Epithelial cell of esophagus (primary cell): ENCODE data around the gene ANXA11.
"Not testable (repeated sequence)": the region's sequence is repeated elsewhere in the genome, so short reads cannot be mapped to it uniquely, and the experiment has no call there.

Source experiments
- DNase-seq: peaks from one replicate; pipeline ENCODE4 v3.0.0; 2010; ENCODE audit warnings: low read depth
- H3K4me3 ChIP-seq: 2 replicates; pipeline ENCODE4 v1.5.1; 2011; ENCODE audit warnings: mild to moderate bottlenecking, low read length, control low read depth
- TF ChIP-seq, protein P1 (sequence below): IDR thresholded peaks from 2 replicates; pipeline ENCODE4 v1.5.1; 2011; ENCODE audit warnings: low read depth, mild to moderate bottlenecking, low read length, control low read depth, inconsistent platforms; ENCODE audit not compliant: insufficient read depth; ENCODE audit errors: missing control alignments

The ANXA11 gene

DNA sequence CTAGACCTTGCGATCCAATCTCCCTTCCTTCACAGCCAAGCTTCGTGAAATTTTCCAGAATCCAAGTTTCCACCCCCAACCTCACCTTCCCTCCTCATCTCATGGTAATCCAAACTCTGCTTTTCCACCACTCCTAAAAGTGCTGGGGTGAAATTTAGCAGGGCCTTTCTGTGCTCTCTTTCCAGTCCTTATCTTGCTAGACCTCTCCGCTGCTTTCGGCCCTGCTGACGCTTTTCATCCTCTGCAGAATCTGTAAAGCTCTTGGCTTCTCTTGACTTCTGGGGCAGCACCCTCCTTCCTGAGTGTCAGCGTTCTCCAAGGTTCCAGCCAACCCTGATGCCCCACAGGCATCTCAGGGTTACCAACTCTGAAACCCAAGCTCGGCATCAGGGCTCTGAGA is 65.1 kb downstream of the ANXA11 start:
- no peak overlapping the region for H3K4me3 ChIP-seq
- TF ChIP-seq, protein P1, sequence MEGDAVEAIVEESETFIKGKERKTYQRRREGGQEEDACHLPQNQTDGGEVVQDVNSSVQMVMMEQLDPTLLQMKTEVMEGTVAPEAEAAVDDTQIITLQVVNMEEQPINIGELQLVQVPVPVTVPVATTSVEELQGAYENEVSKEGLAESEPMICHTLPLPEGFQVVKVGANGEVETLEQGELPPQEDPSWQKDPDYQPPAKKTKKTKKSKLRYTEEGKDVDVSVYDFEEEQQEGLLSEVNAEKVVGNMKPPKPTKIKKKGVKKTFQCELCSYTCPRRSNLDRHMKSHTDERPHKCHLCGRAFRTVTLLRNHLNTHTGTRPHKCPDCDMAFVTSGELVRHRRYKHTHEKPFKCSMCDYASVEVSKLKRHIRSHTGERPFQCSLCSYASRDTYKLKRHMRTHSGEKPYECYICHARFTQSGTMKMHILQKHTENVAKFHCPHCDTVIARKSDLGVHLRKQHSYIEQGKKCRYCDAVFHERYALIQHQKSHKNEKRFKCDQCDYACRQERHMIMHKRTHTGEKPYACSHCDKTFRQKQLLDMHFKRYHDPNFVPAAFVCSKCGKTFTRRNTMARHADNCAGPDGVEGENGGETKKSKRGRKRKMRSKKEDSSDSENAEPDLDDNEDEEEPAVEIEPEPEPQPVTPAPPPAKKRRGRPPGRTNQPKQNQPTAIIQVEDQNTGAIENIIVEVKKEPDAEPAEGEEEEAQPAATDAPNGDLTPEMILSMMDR: no peak
- no peak for DNase-seq

DNA sequence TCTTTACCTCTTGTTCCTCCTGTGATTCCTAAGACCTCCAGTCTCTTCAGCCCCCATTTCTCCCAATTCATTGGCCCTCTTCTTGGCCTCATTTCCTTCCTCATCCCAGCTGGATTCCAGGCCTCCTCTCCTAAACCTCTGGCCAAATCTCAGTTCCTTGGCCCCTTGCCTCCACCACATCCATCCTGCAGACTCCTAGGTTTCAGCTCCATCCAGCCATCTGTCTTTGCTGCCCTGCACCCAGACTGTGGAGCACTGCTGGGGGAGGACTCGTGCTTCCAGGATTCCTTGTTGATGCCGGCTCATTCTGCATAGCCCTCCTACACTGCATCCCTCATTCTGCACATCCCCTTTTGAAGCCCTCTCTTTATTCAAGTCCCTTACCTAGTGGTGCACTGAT is 66.1 kb downstream of the ANXA11 start:
- no peak for DNase-seq
- TF ChIP-seq, protein P1: no peak

DNA sequence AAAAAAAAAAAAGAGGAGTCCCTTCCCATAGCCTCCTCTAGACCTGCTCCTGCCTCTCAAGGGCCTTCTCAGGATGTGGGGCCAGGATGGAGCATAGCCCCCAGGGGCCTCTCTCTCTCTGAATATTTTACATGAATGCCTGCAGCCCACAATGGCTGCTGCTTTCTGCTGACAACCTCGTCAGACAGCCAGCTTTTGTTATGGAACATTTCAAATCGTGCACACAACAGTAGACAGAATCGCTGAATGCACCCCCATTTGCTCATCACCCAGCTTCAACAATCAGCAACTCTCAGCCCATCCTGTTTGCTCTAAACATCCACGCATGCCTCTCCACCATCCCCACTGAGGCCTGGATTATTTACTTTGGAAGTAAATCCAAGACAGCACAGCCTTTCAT is 67.4 kb downstream of the ANXA11 start:
- no peak overlapping the region for H3K4me3 ChIP-seq
- TF ChIP-seq, protein P1: no peak
- no peak for DNase-seq

More for the DNA sequence above, 66.1 kb downstream of the ANXA11 start:
- H3K4me3 ChIP-seq: no peak overlapping the region

DNA sequence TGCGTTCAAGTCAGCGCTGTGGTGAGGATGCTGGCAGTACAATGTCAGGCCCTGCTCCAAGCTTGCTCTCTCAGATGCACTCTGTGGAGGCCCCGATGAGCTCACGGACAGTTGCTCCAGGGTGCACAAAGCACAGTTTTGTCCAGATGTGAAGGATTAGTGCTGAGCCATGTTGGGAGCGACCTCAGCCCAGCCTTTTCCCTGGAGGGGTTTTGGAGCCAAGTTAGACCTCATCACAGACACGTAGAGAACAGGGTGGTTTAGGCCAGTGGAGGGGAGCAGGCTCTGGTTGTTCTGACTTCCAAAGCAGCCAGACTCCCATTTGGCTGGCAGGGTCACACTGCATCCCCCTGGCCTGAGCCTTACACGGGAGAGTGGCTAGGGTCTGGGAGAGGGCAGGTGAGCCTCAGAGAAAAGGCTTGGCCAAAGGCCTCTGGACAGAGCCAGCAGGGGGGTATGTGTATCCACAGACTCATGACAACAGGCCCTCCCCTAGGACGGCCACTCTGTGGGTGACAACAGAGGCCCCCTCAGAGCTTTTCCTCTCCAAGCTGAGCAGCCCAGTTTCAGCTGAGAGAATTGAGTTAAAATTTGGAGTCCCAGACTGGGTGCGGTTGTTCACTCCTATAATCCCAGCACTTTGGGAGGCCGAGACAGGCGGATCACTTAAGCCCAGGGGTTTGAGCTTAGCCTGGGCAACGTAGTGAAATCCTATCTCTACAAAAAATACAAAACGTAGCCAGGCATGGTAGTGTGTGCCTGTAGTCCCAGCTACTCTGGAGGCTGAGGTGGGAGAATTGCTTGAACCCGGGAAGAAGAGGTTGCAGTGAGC is 68.1 kb downstream of the ANXA11 start:
- TF ChIP-seq, protein P1: no peak
- H3K4me3 ChIP-seq: no peak overlapping the region
- DNase-seq: no peak

DNA sequence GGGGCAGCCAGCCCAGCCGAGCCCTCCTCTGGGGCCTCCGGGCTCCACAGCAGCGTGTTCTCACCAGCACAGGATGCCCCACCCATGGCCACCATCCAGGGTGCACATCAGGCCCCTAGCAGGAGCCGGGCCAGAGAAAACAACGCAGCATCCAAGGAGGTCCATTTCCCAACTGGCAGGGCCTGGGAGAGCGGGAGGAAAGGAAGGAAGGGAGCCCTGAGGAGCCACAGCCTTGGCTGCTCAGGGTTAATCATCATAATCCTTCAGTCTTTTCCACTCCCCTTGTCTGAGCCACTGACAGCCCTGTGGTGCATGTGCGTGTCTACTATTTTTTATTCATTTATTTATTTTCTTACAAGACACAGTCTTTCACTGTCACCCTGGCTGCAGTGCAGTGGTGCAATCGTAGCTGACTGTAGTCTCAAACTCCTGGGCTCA is 69.2 kb downstream of the ANXA11 start:
- TF ChIP-seq, protein P1: no peak
- no peak overlapping the region for H3K4me3 ChIP-seq
- DNase-seq: peak; percentile 19

DNA sequence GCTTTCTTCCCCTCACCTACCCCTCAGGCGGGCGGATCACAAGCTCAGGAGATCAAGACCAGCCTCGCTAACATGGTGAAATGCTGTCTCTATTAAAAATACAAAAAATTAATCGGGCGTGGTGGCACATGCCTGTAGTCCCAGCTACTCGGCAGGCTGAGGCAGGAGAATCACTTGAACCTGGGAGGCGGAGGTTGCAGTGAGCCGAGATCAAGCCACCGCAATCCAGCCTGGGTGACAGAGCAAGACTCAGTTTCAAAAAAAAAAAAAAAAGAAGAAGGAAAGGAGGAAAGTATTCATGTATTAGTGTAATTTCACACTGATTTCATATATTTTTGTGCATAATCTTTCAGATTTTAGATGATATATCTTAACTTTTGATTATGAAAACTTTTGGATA is 71.7 kb downstream of the ANXA11 start:
- H3K4me3 ChIP-seq, DNase-seq: not testable (repeated sequence)

DNA sequence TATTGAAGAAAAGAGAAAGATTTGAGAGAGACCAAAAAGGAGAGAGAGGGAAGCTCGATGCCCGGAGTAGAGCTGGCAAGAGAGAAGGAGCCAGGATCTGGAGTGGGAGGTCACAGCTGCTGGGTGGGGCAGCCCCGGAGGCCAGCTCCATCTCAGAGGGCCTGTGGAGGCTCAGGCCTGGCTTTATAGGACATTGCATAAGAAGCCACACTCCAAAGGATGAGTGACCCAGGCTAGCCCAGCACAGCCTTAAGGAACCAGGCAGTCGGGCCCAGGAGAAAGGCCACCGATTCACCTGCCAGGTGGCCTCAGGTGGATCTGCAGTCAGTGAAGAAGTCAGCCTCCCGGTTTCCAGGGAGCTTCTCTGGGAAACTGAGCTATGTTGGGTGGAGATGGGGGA is 72.1 kb downstream of the ANXA11 start:
- no peak for DNase-seq
- TF ChIP-seq, protein P1: no peak
- no peak overlapping the region for H3K4me3 ChIP-seq
